HUES48 (cell line): ENCODE measurements around the gene GPR39.

Source experiments
- H3K27ac ChIP-seq: one replicate; pipeline ENCODE4 v1.7.0; 2013; ENCODE audit warnings: low read depth, low read length, inconsistent platforms
- H3K27me3 ChIP-seq: 2 replicates; pipeline ENCODE4 v1.6.1; 2013; ENCODE audit warnings: mild to moderate bottlenecking, low read length; ENCODE audit not compliant: control insufficient read depth, insufficient read depth
- H3K36me3 ChIP-seq: 2 replicates; pipeline ENCODE4 v1.6.1; 2013; ENCODE audit warnings: low read length; ENCODE audit not compliant: control insufficient read depth, insufficient read depth
- H3K4me1 ChIP-seq: 2 replicates; pipeline ENCODE4 v1.6.1; 2013; ENCODE audit warnings: mild to moderate bottlenecking, low read length; ENCODE audit not compliant: control insufficient read depth, insufficient read depth
- H3K4me3 ChIP-seq: 2 replicates; pipeline ENCODE4 v1.5.1; 2013; ENCODE audit warnings: mild to moderate bottlenecking, low read depth, low read length
- H3K9ac ChIP-seq: 2 replicates; pipeline ENCODE4 v1.6.1; 2013; ENCODE audit warnings: mild to moderate bottlenecking, low read depth, low read length, moderate library complexity
- H3K9me3 ChIP-seq: 2 replicates; pipeline ENCODE4 v1.6.1; 2013; ENCODE audit warnings: low read length; ENCODE audit not compliant: control insufficient read depth, insufficient read depth

GPR39 gene

GRCh38 chr2:132662732-132663131 is 246.1 kb downstream of the GPR39 start:
- H3K36me3 ChIP-seq = no peaks in the 10 kb centered on the region
- H3K27me3 ChIP-seq = peaks cover 11% of the 10 kb centered on the region
- no peaks in the 10 kb centered on the region; the same call in 1 of the 2 replicates for H3K4me1 ChIP-seq
- H3K9me3 ChIP-seq = no peaks in the 10 kb centered on the region
- H3K4me3 ChIP-seq = no peak overlapping the region
- H3K27ac ChIP-seq = no peak overlapping the region
- H3K9ac ChIP-seq = no peak overlapping the region

GRCh38 chr2:132664096-132664495 is 247.5 kb downstream of the GPR39 start:
- Histone ChIP-seq H3K9ac (no peak overlapping the region), H3K27ac (no peak overlapping the region), H3K4me3 (no peak overlapping the region), H3K27me3 (peaks cover 25% of the 10 kb centered on the region), H3K9me3 (no peaks in the 10 kb centered on the region), H3K4me1 (peaks cover 3% of the 10 kb centered on the region), H3K36me3 (no peaks in the 10 kb centered on the region)

- H3K4me3 ChIP-seq = no peak overlapping the region
- no peak overlapping the region for H3K27ac ChIP-seq
- no peaks in the 10 kb centered on the region for H3K36me3 ChIP-seq
- H3K4me1 ChIP-seq = peaks cover 3% of the 10 kb centered on the region
- H3K9me3 ChIP-seq = no peaks in the 10 kb centered on the region
- no peak overlapping the region for H3K9ac ChIP-seq
- H3K27me3 ChIP-seq = peaks cover 40% of the 10 kb centered on the region
These were observed 249.0 kb downstream of the GPR39 start for GRCh38 chr2:132665401-132666140.

- H3K9ac ChIP-seq = no peak overlapping the region
- H3K4me1 ChIP-seq = peaks cover 16% of the 10 kb centered on the region
- H3K27ac ChIP-seq = no peak overlapping the region
- H3K9me3 ChIP-seq = no peaks in the 10 kb centered on the region
- H3K36me3 ChIP-seq = no peaks in the 10 kb centered on the region
- H3K27me3 ChIP-seq = peaks cover 60% of the 10 kb centered on the region
- H3K4me3 ChIP-seq = no peak overlapping the region
These were observed 251.1 kb downstream of the GPR39 start for GRCh38 chr2:132667706-132668105.

GRCh38 chr2:132668189-132668823 is 251.7 kb downstream of the GPR39 start:
- H3K4me1 ChIP-seq = peaks cover 20% of the 10 kb centered on the region
- H3K27me3 ChIP-seq = peaks cover 66% of the 10 kb centered on the region
- no peak overlapping the region for H3K27ac ChIP-seq
- H3K9me3 ChIP-seq = no peaks in the 10 kb centered on the region
- no peaks in the 10 kb centered on the region for H3K36me3 ChIP-seq
- H3K9ac ChIP-seq = no peak overlapping the region
- peak overlapping the region; percentile 60 for H3K4me3 ChIP-seq

GRCh38 chr2:132668987-132669907 is 252.6 kb downstream of the GPR39 start:
- Histone ChIP-seq H3K4me3 (peak overlapping the region; percentile 60), H3K27ac (no peak overlapping the region), H3K27me3 (peaks cover 68% of the 10 kb centered on the region), H3K4me1 (peaks cover 20% of the 10 kb centered on the region), H3K9ac (no peak overlapping the region), H3K36me3 (no peaks in the 10 kb centered on the region), H3K9me3 (no peaks in the 10 kb centered on the region)

GRCh38 chr2:132669908-132670495 is 253.4 kb downstream of the GPR39 start, which contains the start of gene LYPD1:
Gene LYPD1 (minus strand): TSS chr2:132670205. CDS start chr2:132669932, 273 bp downstream.
- peaks cover 20% of the 10 kb centered on the region for H3K4me1 ChIP-seq
- H3K9ac ChIP-seq = no peak within 1 kb of the TSS
- H3K27ac ChIP-seq = peak within 1 kb of the TSS; percentile 42
- peaks cover 68% of the 10 kb centered on the region for H3K27me3 ChIP-seq
- no peaks in the 10 kb centered on the region for H3K9me3 ChIP-seq
- peak within 1 kb of the TSS; percentile 60 for H3K4me3 ChIP-seq
- H3K36me3 ChIP-seq = no peaks in the 10 kb centered on the region

- Histone ChIP-seq H3K27ac (peak overlapping the region; percentile 42), H3K9me3 (no peaks in the 10 kb centered on the region), H3K4me1 (peaks cover 20% of the 10 kb centered on the region), H3K36me3 (no peaks in the 10 kb centered on the region), H3K4me3 (peak overlapping the region; percentile 60), H3K9ac (no peak overlapping the region), H3K27me3 (peaks cover 68% of the 10 kb centered on the region)
These were observed 254.0 kb downstream of the GPR39 start for GRCh38 chr2:132670496-132671150.

- Histone ChIP-seq H3K9me3 (no peaks in the 10 kb centered on the region), H3K27me3 (peaks cover 65% of the 10 kb centered on the region), H3K36me3 (no peaks in the 10 kb centered on the region), H3K27ac (peak overlapping the region; percentile 42), H3K4me1 (peaks cover 20% of the 10 kb centered on the region), H3K4me3 (peak overlapping the region; percentile 60), H3K9ac (no peak overlapping the region)
These were observed 254.7 kb downstream of the GPR39 start for GRCh38 chr2:132671151-132671835.

- H3K9ac ChIP-seq = no peak overlapping the region
- no peak overlapping the region for H3K27ac ChIP-seq
- peaks cover 12% of the 10 kb centered on the region; the same call in 1 of the 2 replicates for H3K4me1 ChIP-seq
- H3K36me3 ChIP-seq = no peaks in the 10 kb centered on the region
- H3K27me3 ChIP-seq = peaks cover 15% of the 10 kb centered on the region
- no peak overlapping the region for H3K4me3 ChIP-seq
- H3K9me3 ChIP-seq = no peaks in the 10 kb centered on the region
These were observed 260.4 kb downstream of the GPR39 start for GRCh38 chr2:132676999-132677398.
